Thyroid gland (tissue), 4 donors: ENCODE measurements around the gene PRR3.

Experiments used
- CTCF ChIP-seq, 6 experiments: fragments of 200-600 bp in 3 of 6; fragments of 450-650 bp in 3 of 6; sonication (generic) in 3 of 6; IDR thresholded peaks; one replicate each; pipeline ENCODE4 v1.5.1; 2016 to 2019; ENCODE audit warnings: antibody characterized with exemption in 6 of 6, mild to moderate bottlenecking in 2 of 6, inconsistent platforms in 1 of 6, moderate library complexity in 1 of 6
- POLR2A ChIP-seq, 2 donors: fragments of 450-650 bp; IDR thresholded peaks; one replicate each; pipeline ENCODE4 v1.6.1; 2017; ENCODE audit warnings: antibody characterized with exemption in 2 of 2, mild to moderate bottlenecking in 2 of 2, moderate library complexity in 1 of 2

DNA sequence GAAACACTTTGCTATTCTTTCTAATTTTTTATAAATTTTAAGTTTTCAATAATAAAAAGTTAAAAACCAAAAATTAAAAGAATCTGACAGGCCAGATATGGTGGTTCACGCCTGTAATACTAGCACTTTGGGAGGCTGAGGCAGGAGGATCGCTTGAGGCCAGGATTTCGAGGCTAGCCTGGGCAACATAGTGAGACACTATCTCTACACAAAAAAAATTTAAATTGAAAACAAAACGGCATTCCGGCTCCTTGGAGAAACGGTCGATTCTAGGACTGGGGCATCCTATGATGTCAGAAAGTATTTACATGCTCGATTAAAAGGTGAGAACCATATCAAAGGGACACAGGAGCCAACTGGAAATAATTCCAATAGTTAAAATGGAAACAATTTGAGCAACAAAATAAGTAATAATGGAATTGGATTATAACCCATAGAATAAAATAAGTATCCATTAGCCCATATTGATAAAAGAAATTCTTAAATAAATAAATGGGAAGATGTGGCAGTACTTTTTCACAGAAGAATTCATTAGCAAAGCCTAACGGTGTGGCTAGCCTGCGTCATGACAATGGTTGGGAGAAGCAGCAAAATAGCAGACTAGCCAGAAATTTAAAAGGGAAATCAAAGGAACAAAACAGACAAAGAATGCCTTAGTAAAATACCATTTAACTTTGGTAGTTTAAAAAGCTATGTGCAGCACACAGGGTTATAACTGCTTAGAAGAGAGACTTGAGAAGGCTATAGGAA is 46.5 kb upstream of the PRR3 start:
- TF ChIP-seq CTCF (IDR thresholded peaks at IDR 0.05) = no peak
- no peak for TF ChIP-seq POLR2A (IDR thresholded peaks at IDR 0.05)
